ENCODE data around the gene DYRK1A.

GRCh38 chr21:37509802-37510393, 143.3 kb downstream of the DYRK1A start:
- TF ChIP-seq CTCF (IDR thresholded peaks at IDR 0.05; ENCODE audit: poor library complexity, severe bottlenecking), result no peak
- no peak for TF ChIP-seq MXI1 (conservative IDR thresholded peaks at IDR 0.05; ENCODE audit: poor library complexity, severe bottlenecking)
- no peak for TF ChIP-seq SMC3 (conservative IDR thresholded peaks at IDR 0.05; ENCODE audit: poor library complexity)
- no peak for TF ChIP-seq EZH2 (IDR thresholded peaks at IDR 0.05; ENCODE audit: borderline replicate concordance, insufficient read depth, low read length, poor library complexity, severe bottlenecking)
- no peak for TF ChIP-seq RAD21 (conservative IDR thresholded peaks at IDR 0.05)
- TF ChIP-seq TAF1 (IDR thresholded peaks at IDR 0.05; ENCODE audit: low read depth), result no peak
- TF ChIP-seq POLR2AphosphoS5 (IDR thresholded peaks at IDR 0.05), result no peak
